HUES6 (cell line): ENCODE measurements around the gene FRMD3.

Source experiments
- H3K27ac ChIP-seq: 2 replicates; pipeline ENCODE4 v1.7.0; 2013; ENCODE audit warnings: low read depth, mild to moderate bottlenecking, low read length, inconsistent platforms
- H3K27me3 ChIP-seq: 2 replicates; pipeline ENCODE4 v1.6.1; 2013; ENCODE audit warnings: low read length; ENCODE audit not compliant: control insufficient read depth, insufficient read depth
- H3K36me3 ChIP-seq: 2 replicates; pipeline ENCODE4 v1.6.1; 2013; ENCODE audit warnings: low read length; ENCODE audit not compliant: control insufficient read depth, insufficient read depth
- H3K4me1 ChIP-seq: 2 replicates; pipeline ENCODE4 v1.6.1; 2013; ENCODE audit warnings: low read length; ENCODE audit not compliant: control insufficient read depth, insufficient read depth
- H3K4me3 ChIP-seq: 2 replicates; pipeline ENCODE4 v1.5.1; 2013; ENCODE audit warnings: low read depth, low read length
- H3K9ac ChIP-seq: one replicate; pipeline ENCODE4 v1.6.1; 2013; ENCODE audit warnings: mild to moderate bottlenecking, low read length
- H3K9me3 ChIP-seq: 2 replicates; pipeline ENCODE4 v1.6.1; 2013; ENCODE audit warnings: low read depth, low read length; ENCODE audit not compliant: control insufficient read depth, insufficient read depth

FRMD3 gene

GRCh38 chr9:83285445-83286225 is 252.6 kb downstream of the FRMD3 start:
- no peaks in the 10 kb centered on the region for H3K9me3 ChIP-seq
- no peak overlapping the region for H3K27ac ChIP-seq
- H3K4me3 ChIP-seq = no peak overlapping the region
- no peak overlapping the region for H3K9ac ChIP-seq
- H3K36me3 ChIP-seq = no peaks in the 10 kb centered on the region
- H3K4me1 ChIP-seq = peaks cover 4% of the 10 kb centered on the region; the same call in 1 of the 2 replicates
- no peaks in the 10 kb centered on the region for H3K27me3 ChIP-seq

- Histone ChIP-seq H3K36me3 (no peaks in the 10 kb centered on the region), H3K9ac (no peak overlapping the region), H3K27me3 (no peaks in the 10 kb centered on the region), H3K27ac (no peak overlapping the region), H3K4me1 (0 out of 2 replicates have a peak, but pooled peaks cover 4% of the 10 kb centered on the region), H3K4me3 (no peak overlapping the region), H3K9me3 (no peaks in the 10 kb centered on the region)
These were observed 253.5 kb downstream of the FRMD3 start for GRCh38 chr9:83284746-83285145.

GRCh38 chr9:83283528-83283927 is 254.7 kb downstream of the FRMD3 start:
- Histone ChIP-seq H3K27ac (no peak overlapping the region), H3K9me3 (no peaks in the 10 kb centered on the region)

DNA sequence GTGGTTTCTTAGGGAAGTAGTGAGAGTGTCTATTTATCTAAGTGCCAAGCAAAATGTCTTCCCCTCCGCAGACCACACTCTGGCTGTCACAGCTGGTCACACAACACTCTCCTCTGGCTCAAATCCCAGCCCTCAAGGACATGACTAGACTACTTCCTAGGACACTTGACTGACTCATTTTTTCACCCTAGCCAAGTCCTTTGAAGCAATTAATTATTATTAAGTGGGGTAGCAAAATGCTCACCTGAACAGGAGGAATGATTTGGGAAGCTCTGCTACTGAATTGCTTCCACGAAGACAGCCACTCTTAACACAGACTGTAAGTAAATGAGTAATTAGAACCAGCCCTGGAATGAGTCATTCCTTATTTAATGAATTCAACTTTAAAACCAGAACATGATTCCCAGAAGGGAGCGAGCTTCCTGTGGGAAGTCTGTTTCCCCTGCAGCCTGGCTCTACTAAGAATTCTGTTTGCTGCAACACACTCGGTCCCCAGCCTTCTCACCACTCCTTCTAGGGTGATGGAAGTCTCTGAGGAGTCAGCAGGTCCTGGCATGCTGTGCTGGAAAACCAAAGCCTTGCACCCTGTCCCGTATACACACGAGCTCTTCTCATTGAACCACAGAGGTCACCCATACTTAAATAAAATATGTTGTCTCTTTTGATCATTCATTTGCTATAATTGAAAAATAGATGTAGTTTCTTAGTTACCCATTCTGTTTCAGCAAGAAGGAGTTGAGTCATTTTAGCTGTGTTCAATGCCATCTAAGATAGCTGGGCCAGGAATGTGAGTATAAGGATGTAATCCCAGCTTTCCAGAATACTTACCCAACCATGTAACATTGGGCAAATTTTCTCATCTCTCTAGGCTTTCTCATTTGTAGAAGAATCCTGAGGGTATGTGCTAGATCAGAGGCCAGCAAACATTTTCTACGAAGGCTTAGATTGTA is 256.6 kb downstream of the FRMD3 start:
- Histone ChIP-seq H3K4me3 (no peak overlapping the region), H3K36me3 (no peaks in the 10 kb centered on the region), H3K9ac (no peak overlapping the region), H3K27ac (no peak overlapping the region), H3K27me3 (no peaks in the 10 kb centered on the region), H3K9me3 (no peaks in the 10 kb centered on the region), H3K4me1 (0 out of 2 replicates have a peak, but pooled peaks cover 4% of the 10 kb centered on the region)

More at GRCh38 chr9:83283528-83283927, 254.7 kb downstream of the FRMD3 start:
- Histone ChIP-seq H3K4me1 (0 out of 2 replicates have a peak, but pooled peaks cover 4% of the 10 kb centered on the region), H3K27me3 (no peaks in the 10 kb centered on the region), H3K9ac (no peak overlapping the region), H3K36me3 (no peaks in the 10 kb centered on the region), H3K4me3 (no peak overlapping the region)

- no peak overlapping the region for H3K27ac ChIP-seq
These were observed 257.4 kb downstream of the FRMD3 start for GRCh38 chr9:83280790-83281189.

GRCh38 chr9:83280268-83280667 is 257.9 kb downstream of the FRMD3 start:
- Histone ChIP-seq H3K27ac (no peak overlapping the region), H3K27me3 (no peaks in the 10 kb centered on the region), H3K4me3 (no peak overlapping the region), H3K9ac (no peak overlapping the region), H3K4me1 (0 out of 2 replicates have a peak, but pooled peaks cover 4% of the 10 kb centered on the region), H3K9me3 (no peaks in the 10 kb centered on the region), H3K36me3 (no peaks in the 10 kb centered on the region)

More at GRCh38 chr9:83280790-83281189, 257.4 kb downstream of the FRMD3 start:
- Histone ChIP-seq H3K27me3 (no peaks in the 10 kb centered on the region), H3K36me3 (no peaks in the 10 kb centered on the region), H3K4me3 (no peak overlapping the region), H3K9ac (no peak overlapping the region), H3K4me1 (0 out of 2 replicates have a peak, but pooled peaks cover 4% of the 10 kb centered on the region), H3K9me3 (no peaks in the 10 kb centered on the region)

DNA sequence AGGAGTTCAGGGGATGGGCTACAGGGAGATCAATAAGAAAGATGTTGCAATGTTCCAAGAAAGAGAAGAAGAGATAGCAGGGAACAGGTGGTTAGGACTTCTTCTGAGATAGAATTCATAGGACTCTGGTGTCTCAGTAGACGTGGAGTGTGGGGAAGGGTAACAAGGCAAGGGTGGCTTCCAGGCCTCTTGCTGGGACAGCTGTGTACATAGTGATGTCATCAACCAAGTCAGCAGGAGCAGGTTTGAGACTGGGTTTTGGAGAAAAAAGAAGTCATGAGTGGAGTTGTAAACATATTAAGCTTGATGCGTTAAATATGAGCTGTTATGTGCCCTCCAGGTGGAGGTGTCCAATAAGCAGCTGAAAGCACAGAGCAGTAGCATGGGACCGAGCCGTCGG is 263.4 kb downstream of the FRMD3 start:
- Histone ChIP-seq H3K36me3 (no peaks in the 10 kb centered on the region), H3K9me3 (peaks cover 5% of the 10 kb centered on the region), H3K4me1 (no peaks in the 10 kb centered on the region), H3K4me3 (no peak overlapping the region), H3K9ac (no peak overlapping the region), H3K27me3 (no peaks in the 10 kb centered on the region), H3K27ac (no peak overlapping the region)

DNA sequence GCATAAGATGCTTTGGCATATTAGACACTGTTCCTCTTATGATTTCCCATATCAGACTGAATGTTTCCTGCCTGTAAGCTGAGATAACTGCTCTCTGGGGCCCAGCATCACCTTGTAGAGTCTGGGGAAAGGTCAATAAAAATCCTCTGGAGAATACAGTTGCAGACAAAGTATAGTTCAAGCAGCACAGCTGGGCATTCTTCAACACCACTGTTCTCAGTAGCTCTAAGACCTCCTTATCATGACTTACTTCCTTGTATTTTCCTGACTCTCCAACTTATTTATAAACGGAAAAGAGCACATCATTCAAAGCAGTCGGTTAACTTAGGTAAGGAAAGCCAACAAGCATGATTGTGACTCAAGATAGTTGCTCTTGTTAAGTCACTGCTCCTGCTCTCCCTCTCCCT is 266.5 kb downstream of the FRMD3 start:
- H3K36me3 ChIP-seq = no peaks in the 10 kb centered on the region
- no peak overlapping the region for H3K9ac ChIP-seq
- no peaks in the 10 kb centered on the region for H3K27me3 ChIP-seq
- peaks cover 5% of the 10 kb centered on the region for H3K9me3 ChIP-seq
- H3K4me1 ChIP-seq = peaks cover 10% of the 10 kb centered on the region
- no peak overlapping the region for H3K27ac ChIP-seq
- no peak overlapping the region for H3K4me3 ChIP-seq

DNA sequence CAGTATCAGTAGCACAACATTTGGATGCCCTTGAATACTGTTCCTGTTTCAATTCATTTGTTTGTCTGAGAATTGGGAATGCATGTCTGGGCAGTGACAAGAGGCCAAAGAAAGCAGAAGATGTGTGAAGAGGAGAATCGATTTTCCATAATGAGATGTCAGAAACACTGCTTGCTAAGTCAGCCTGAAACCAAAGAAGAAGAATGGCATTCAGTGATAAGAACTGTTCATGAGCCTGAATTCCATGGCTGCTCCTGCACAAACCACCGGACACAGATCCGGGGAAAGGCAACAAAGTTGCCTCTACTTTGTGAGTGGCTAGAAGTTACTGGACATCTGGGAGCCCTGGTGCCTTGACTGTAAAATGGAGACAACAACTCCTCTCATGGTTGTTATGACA is 268.1 kb downstream of the FRMD3 start:
- H3K4me1 ChIP-seq = peaks cover 10% of the 10 kb centered on the region
- no peaks in the 10 kb centered on the region for H3K36me3 ChIP-seq
- peaks cover 5% of the 10 kb centered on the region for H3K9me3 ChIP-seq
- H3K27me3 ChIP-seq = no peaks in the 10 kb centered on the region
- H3K9ac ChIP-seq = no peak overlapping the region
- H3K27ac ChIP-seq = no peak overlapping the region
- H3K4me3 ChIP-seq = no peak overlapping the region

DNA sequence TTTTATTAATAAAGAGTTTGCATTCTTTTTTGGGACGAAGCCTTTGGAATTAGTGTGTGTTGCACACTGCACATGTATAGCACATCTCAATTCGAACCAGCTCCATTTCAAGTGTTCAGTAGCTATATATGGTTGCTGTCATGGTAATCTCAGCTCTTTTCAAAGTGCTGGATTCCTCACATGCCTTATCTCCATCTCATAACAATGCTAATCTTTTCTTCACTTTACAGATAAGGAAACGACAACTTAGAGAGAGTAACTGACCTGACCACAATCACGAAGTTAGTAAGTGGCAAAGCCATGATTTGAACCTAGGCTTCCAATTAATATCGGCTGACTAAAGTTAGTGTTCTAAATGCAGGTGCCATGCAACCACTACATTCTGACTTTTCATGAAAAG is 270.5 kb downstream of the FRMD3 start:
- Histone ChIP-seq H3K4me3 (no peak overlapping the region), H3K9ac (no peak overlapping the region), H3K27ac (no peak overlapping the region)

More for the DNA sequence above, 270.5 kb downstream of the FRMD3 start:
- H3K36me3 ChIP-seq = no peaks in the 10 kb centered on the region
- H3K4me1 ChIP-seq = peaks cover 10% of the 10 kb centered on the region
- H3K9me3 ChIP-seq = peaks cover 5% of the 10 kb centered on the region
- no peaks in the 10 kb centered on the region for H3K27me3 ChIP-seq
